Right cardiac atrium (tissue), 5 donors: ENCODE measurements around the gene NFIC. TPM values are rescaled to one million over a fixed set of nuclear protein-coding genes. Genes with fewer than 3 reads are reported as not detected.

Experiments
- ATAC-seq, 2 donors: fragments of 200-7000 bp; cut with Tn5 transposase; one replicate each; pipeline versions ENCODE4 v1.8.0 to v1.9.1; 2020; ENCODE audit warnings: moderate library complexity in 2 of 2, mild to moderate bottlenecking in 1 of 2
- DNase-seq, 3 donors: peaks; one replicate each; pipeline ENCODE4 v3.0.0-alpha.2; 2020
- H3K27ac ChIP-seq: one replicate; pipeline ENCODE4 v1.5.1; 2013; ENCODE audit warnings: mild to moderate bottlenecking, low read length, control low read depth, moderate library complexity
- H3K27me3 ChIP-seq: one replicate; pipeline ENCODE4 v1.6.1; 2013; ENCODE audit not compliant: control insufficient read depth, insufficient read depth
- H3K4me1 ChIP-seq: one replicate; pipeline ENCODE4 v1.6.1; 2013; ENCODE audit warnings: low read length; ENCODE audit not compliant: control insufficient read depth, insufficient read depth
- H3K4me3 ChIP-seq: one replicate; pipeline ENCODE4 v1.5.1; 2013; ENCODE audit warnings: low read length, control low read depth
- H3K9me3 ChIP-seq: one replicate; pipeline ENCODE4 v1.6.1; 2013; ENCODE audit warnings: low read length; ENCODE audit not compliant: control insufficient read depth
- WGBS: extraction: QIAGEN DNeasy Blood & Tissue Kit; methylation state at CpG from one replicate; pipeline ENCODE4 v1.1.7; 2013; 5-methylcytosine and 5-hydroxymethylcytosine counted together
- intact Hi-C, 4 donors: fragments of 100-400 bp; cut with DNase I; formaldehyde crosslinking; loops; one replicate each; pipeline versions ENCODE4 v1.11.0 to v1.14.0; 2022 to 2023
- polyA plus RNA-seq: library from polyadenylated mRNA; stranded (reverse); fragments of 200-250 nt; gene quantifications from one replicate; pipeline ENCODE4 v1.2.3, GENCODE V29; 2013
- total RNA-seq, 4 donors: library from RNA; stranded (reverse); fragmentation: NEBNext Ultra II Directional; extraction: Animal tissue kit (Norgen Biotek cat#: 25700); gene quantifications; one replicate each; pipeline ENCODE4 v1.2.1, GENCODE V29; 2021
- donor health status: healthy with polysubstance abuse.
- donor health status: DM: no; HTN: yes; CAD: no.
- donor health status: DM: no; HTN: no; CAD: no.
- donor health status: DM: no; HTN: yes; CAD: no; lungs with severe emphysema.
- donor health status: DM: yes; HTN: yes; CAD: no.

Gene NFIC
- total and polyA plus RNA-seq, 5 donors, result 175 to 223 (median 186) TPM

DNA sequence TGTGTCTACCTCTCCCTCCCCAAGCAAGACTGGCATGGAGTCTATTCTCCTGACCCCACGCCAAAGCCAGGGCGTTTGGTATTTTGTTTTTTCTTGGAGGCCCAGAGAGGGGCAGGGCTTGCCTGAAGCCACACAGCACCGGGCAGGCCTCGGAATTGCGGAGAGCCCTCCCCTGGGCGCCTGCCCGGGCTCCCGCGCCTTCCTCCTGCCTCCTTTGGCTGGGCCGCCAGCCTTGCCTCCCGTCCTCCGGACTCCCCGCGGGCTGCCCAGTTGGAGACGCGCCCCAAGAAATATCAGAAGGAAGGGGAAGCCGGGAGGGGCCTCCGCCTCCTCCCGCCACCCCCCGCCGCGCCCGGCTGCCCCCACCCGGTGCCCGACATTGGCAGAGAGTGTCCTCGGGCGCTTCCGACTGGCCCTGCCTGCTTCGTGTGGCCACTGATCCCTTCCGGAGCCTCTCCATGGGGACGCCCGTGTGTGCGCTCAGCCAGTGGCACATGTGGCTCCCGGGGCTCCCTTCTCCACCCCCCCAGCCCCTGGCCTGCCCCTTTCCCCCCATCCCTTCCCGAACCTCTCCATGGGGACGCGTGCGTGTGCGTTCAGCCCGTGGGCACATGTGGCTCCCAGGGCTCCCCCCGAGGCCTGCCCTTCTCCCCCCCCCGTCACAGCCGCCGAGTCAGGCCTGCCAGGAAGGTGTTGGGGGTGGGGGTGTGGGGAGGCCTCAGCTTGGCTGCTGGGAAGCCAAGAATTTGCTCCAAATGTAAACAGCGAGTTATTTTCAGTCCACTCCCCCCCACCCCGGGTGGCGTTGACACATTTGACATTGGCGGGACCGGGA, 37.3 kb downstream of the NFIC start:
- 13% methylated on average over 49 of the region's 49 CpGs for WGBS
- intact Hi-C loops, result loop anchor here in 1 of 4 donors (5.0 kb wide), 1 partner anchor 41 kb away; no protein-coding TSS in a partner anchor
- peak overlapping the region; percentile 13 for H3K4me3 ChIP-seq

DNA sequence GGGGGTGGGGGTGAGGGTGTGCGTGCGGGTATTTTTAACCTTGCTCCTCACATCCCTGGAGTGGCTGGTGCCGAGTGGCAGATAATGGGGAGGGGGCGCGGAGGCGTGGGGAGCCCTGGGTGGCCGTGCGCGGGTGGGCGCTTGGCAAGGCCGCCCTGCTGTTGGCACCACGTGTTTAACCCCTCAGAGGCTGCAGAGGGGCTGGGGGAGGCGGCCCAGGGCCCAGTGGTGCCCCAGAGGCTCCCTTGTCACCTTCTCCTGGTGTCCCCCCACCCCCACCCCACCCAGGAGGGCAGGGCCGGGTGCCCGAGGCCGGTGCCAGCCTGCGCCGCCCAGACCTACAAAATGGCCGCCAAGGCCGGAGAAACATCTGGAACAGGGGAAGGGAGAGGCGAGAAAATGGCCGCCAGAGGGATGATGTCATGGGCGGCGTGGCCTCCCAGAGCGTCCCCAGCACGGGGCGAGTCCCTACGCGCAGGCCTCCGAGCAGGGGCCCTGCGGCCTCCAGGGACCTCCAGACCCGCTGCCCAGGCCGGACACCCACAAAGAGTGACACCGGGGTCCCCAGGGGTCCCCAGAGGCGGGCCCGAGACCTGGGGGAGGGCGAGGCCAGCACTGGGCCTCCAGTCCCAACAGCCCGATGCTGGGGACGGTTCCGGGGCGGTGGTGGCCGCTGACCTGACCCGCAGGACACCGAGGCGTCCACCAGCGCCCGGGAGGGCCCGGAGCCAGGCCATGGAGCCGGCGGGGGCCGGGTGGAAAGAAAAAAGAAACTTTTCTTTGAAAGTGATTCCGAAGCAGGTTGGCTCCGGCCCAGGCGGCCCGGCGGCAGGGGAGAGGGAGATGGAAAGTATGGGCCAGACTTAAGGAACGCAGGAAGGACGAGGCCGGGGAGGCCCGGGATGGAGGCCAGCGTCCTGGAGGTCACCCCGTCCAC, 38.2 kb downstream of the NFIC start:
- H3K9me3 ChIP-seq, result no peaks in the 10 kb centered on the region
- intact Hi-C loops, result loop anchor here in 2 of 4 donors (5.0 kb wide), 1 partner anchor 42 kb away; no protein-coding TSS in a partner anchor
- peak overlapping the region; percentile 17 for H3K4me3 ChIP-seq
- ATAC-seq, result peak; percentile 82 to 83
- peaks cover 11% of the 10 kb centered on the region for H3K4me1 ChIP-seq
- DNase-seq, result peak; percentile 94 to 97 (median 96)
- H3K27me3 ChIP-seq, result no peaks in the 10 kb centered on the region
- H3K27ac ChIP-seq, result peak overlapping the region; percentile 99
- 9% methylated on average over 62 of the region's 62 CpGs for WGBS

More for the DNA sequence above, 37.3 kb downstream of the NFIC start:
- Histone ChIP-seq H3K27me3 (no peaks in the 10 kb centered on the region), H3K27ac (peak overlapping the region; percentile 99), H3K4me1 (peaks cover 9% of the 10 kb centered on the region), H3K9me3 (no peaks in the 10 kb centered on the region)
- peak; percentile 78 to 84 for ATAC-seq
- peak; percentile 94 to 97 (median 96) for DNase-seq

DNA sequence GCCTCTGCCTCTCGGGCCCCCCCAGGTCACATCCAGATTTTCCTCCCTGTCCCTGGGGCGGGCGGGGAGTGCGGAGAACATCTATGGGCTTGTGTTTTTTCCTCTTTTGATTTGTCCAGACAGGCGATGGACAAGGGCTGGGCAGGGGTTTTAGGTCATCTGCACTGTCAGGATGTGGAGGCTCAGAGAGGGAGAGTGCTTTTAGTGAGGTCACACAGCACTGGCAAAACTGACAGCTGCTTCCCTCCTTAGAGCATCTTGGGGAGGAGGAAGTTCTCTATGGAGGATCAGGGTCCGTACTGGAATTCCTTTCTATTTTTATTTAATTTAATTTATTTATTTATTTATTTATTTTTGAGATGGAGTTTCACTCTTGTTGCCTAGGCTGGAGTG, 38.9 kb downstream of the NFIC start:
- no peaks in the 10 kb centered on the region for H3K27me3 ChIP-seq
- intact Hi-C loops, result loop anchor here in 1 of 4 donors (5.0 kb wide), 1 partner anchor 43 kb away; no protein-coding TSS in a partner anchor
- H3K9me3 ChIP-seq, result no peaks in the 10 kb centered on the region
- no peak for DNase-seq
- H3K27ac ChIP-seq, result peak overlapping the region; percentile 99
- peaks cover 11% of the 10 kb centered on the region for H3K4me1 ChIP-seq
- WGBS, result 28% methylated on average over 6 of the region's 6 CpGs
- no peak overlapping the region for H3K4me3 ChIP-seq
- no peak for ATAC-seq

DNA sequence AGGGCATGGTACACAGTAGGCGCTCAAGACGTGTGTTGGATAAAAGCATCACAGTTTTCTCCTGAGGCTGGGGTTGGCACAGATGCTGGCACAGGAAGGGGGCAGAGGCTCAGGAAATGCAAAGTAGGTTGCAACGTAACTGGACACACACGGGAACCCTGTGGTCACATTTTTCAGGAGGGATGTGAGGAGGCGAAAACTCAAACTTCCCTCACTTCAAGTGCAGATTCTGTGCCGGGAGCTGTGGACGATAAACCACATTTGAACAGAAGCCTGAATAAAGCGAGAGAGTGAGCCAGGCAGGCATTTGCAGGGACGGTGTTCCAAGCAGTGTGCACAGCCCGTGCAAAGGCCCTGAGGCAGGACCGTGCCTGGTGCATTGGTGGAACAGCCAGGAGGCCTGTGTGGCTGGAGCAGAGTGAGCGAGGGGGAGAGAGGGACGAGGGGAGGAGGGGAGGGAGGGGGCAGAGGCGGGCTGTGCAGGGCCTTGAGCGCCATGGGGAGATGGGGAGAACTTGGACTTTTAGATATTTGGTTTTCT, 40.3 kb downstream of the NFIC start:
- 74% methylated on average over 15 of the region's 15 CpGs for WGBS
- Histone ChIP-seq H3K4me1 (peaks cover 11% of the 10 kb centered on the region), H3K4me3 (no peak overlapping the region), H3K27me3 (no peaks in the 10 kb centered on the region), H3K9me3 (no peaks in the 10 kb centered on the region), H3K27ac (peak overlapping the region; percentile 5)
- ATAC-seq (no peak), DNase-seq (no peak)
- intact Hi-C loops, result loop anchor here in 1 of 4 donors (5.0 kb wide), 1 partner anchor 44 kb away; no protein-coding TSS in a partner anchor

DNA sequence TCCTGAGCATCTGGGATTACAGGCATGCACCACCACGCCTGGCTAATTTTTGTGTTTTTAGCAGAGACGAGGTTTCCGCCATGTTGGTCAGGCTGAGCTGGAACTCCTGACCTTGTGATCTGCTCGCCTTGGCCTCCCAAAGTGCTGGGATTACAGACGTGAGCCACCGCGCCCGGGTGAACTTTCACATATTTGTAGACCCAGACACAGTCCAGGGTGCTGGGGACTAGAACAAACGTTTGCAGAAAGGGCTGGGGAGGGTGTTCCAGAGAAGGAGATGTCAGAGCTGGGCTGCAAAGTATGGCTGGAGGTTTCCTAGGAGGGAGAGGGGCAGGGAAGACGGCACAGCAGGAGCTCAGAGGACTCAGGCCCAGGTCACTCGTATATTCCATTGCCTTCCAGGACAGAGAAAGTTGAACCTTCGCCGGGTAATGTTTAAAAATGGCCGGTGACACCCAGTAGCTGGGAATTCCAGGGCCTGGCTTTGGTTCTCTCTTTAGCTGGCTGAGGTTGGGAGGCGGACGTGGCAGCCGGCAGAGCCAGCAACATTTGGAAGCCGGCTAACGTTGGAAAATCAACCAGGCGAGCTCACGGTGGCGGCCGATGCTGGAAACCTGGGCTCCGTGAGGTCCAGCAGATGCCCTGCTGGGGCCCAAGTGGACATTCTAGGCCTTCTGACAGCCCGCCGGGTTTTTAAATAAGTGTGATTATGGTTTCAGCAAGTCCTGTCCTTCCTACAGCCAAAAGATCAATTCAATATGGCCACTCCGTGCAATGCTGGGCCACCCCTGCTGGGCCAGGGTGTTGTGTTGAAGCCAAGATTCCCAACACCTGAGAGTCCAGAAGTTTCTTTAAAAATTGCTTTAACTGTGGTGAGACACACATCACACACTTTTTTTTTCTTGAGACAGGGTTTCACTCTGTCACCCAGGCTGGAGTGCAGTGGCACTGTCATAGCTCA, 41.5 kb downstream of the NFIC start:
- ATAC-seq, result peak in 1 of 2 donors; percentile 0
- intact Hi-C loops, result loop anchor here in 1 of 4 donors (5.0 kb wide), 1 partner anchor 46 kb away; no protein-coding TSS in a partner anchor
- WGBS, result 19% methylated on average over 27 of the region's 27 CpGs

DNA sequence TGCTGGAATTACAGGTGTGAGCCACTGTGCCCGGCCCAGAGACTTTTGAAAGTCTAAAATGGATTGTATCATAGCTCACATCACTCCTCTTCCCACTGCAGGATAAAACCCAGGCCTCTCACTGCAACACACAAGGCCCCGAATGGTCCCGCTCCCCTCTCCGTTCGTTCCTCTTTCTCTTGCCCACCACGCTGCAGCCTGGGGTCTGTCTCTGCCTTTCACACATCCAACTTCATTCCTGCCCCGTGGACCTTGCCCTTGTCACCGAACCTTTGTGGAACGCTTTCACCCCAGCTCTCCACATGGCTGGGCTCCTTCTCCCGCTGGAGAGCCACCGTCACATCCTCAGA, 42.6 kb downstream of the NFIC start:
- DNase-seq (no peak), ATAC-seq (no peak)
- Histone ChIP-seq H3K27me3 (no peaks in the 10 kb centered on the region), H3K27ac (peak overlapping the region; percentile 99), H3K4me3 (peak overlapping the region; percentile 33), H3K4me1 (peaks cover 6% of the 10 kb centered on the region), H3K9me3 (no peaks in the 10 kb centered on the region)
- WGBS, result 71% methylated on average over 11 of the region's 11 CpGs
- intact Hi-C loops, result loop anchor here in 1 of 4 donors (5.0 kb wide), 1 partner anchor 47 kb away; no protein-coding TSS in a partner anchor

More for the DNA sequence above, 41.5 kb downstream of the NFIC start:
- DNase-seq, result peak; percentile 68 to 89 (median 84)
- Histone ChIP-seq H3K9me3 (no peaks in the 10 kb centered on the region), H3K4me1 (peaks cover 10% of the 10 kb centered on the region), H3K27me3 (no peaks in the 10 kb centered on the region), H3K27ac (peak overlapping the region; percentile 98), H3K4me3 (no peak overlapping the region)

DNA sequence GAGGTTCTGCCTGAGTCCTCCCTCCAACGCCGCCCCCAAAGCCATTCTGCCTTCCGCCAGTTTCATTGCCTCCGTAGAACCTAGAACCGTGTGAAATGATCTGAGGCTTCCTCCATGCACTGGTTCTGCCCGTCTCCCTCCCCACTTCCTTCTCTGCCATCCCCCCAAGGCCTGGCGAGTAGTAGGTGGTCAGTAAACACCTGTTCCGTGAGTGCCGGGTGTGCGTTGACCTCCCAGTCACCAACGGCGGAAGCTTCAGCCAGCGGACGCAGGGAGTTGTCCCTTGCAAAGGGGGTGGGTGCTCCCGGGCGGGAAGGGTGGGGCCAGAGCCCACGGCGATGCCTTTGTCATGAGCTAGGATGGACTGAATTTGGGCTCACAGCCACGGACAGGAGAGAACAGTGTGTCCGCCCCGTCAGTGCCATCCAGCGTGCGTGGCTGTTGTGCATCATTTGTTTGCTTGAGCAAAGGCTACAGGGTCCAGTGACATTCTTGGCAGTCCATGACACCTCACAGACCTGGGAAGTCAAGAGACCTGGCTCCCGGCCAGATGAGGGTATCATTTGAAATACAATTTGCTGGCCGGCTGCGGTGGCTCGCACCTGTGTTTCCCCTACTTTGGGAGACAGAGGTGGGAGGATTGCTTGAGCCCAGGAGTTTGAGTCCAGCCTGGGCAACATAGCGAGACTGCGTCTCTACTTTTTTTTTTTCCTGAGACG, 43.1 kb downstream of the NFIC start:
- no peaks in the 10 kb centered on the region for H3K27me3 ChIP-seq
- H3K4me3 ChIP-seq, result peak overlapping the region; percentile 33
- peak; percentile 59 to 62 for ATAC-seq
- peaks cover 6% of the 10 kb centered on the region for H3K4me1 ChIP-seq
- intact Hi-C loops, result loop anchor here in 1 of 4 donors (5.0 kb wide), 1 partner anchor 47 kb away; no protein-coding TSS in a partner anchor
- DNase-seq, result peak; percentile 80 to 90 (median 86)
- 39% methylated on average over 30 of the region's 30 CpGs for WGBS
- no peaks in the 10 kb centered on the region for H3K9me3 ChIP-seq
- peak overlapping the region; percentile 99 for H3K27ac ChIP-seq

DNA sequence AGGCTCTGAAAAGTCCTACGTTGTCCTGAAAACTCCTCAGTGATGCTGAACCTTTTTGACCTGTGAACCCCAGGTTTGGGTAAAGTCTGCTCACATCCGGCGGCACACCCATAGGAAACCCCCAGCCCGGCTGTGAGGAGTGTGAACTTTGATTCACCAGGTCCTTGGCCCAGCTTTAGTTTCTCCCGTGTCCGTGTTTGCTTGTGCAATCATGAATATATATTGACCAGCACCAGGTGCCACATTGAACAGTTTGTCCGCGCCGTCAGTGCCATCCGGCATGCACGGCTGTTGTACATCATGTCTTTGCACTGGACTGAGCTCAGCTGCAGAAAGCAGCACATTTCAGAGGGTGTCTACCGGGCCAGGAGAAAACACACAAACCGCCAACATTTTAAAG, 45.3 kb downstream of the NFIC start:
- DNase-seq (no peak), ATAC-seq (no peak)
- no peaks in the 10 kb centered on the region for H3K27me3 ChIP-seq
- peaks cover 6% of the 10 kb centered on the region for H3K4me1 ChIP-seq
- H3K4me3 ChIP-seq, result no peak overlapping the region
- intact Hi-C loops, result no loop called here
- H3K27ac ChIP-seq, result peak overlapping the region; percentile 61
- no peaks in the 10 kb centered on the region for H3K9me3 ChIP-seq
- WGBS, result 82% methylated on average over 13 of the region's 13 CpGs

DNA sequence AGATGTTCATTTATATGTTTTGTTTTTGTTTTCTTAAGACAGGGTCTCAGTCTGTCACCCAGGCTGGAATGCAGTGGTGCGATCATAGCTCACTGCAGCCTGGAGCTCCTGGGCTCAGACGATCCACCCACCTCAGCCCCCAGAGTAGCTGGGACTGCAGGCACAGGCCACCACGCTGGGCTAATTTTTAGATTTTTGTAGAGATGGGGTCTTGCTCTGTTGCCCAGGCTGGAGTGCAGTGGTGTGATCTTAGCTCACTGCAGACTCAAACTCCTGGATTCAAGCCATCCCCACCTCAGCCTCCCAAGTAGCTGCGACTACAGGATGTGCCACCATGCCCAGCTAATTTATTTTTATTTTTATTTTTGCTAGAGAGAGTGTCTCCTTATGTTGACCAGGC, 45.7 kb downstream of the NFIC start:
- Histone ChIP-seq H3K9me3 (no peaks in the 10 kb centered on the region), H3K4me1 (peaks cover 6% of the 10 kb centered on the region), H3K27ac (no peak overlapping the region), H3K27me3 (no peaks in the 10 kb centered on the region), H3K4me3 (no peak overlapping the region)
- DNase-seq, result no peak
- 81% methylated on average over 4 of the region's 4 CpGs for WGBS
- intact Hi-C loops, result no loop called here
- no peak for ATAC-seq
